Mammary epithelial cell (primary cell): ENCODE measurements around the gene ATL2.

ENCODE experiments used
- EZH2 ChIP-seq: IDR thresholded peaks from 2 replicates; pipeline ENCODE4 v1.6.1; 2012; ENCODE audit warnings: low read length, inconsistent platforms, borderline replicate concordance
- TF ChIP-seq, protein P1 (sequence below), 2 donors: IDR thresholded peaks in 1 of 2; conservative IDR thresholded peaks in 1 of 2; 2 replicates each; pipeline ENCODE4 v1.5.1; 2011 to 2012; ENCODE audit warnings: inconsistent platforms in 2 of 2, low read length in 2 of 2, mild to moderate bottlenecking in 2 of 2, control low read depth in 1 of 2, low read depth in 1 of 2; ENCODE audit not compliant: insufficient read depth in 1 of 2; ENCODE audit errors: extremely low read depth in 1 of 2

DNA sequence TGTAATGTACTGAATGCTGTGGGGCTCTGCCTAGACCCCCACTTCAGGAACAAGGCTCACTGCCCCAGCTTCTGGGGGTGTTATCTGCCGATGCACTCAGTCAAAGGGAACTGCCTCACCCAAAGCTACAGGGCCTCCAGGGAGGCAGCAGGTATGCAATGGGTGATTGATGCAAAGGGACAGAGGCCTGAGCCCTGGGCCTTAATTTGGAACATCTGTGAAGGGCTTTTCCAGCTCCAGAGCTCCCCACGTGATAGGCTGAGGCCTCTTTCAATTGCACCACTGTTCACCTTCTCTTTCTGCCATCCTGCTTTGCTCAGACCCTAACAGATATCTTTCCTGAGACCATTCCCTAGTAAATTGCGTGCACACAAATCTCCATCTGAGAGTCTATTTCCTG, 131.0 kb downstream of the ATL2 start:
- TF ChIP-seq, protein P1, sequence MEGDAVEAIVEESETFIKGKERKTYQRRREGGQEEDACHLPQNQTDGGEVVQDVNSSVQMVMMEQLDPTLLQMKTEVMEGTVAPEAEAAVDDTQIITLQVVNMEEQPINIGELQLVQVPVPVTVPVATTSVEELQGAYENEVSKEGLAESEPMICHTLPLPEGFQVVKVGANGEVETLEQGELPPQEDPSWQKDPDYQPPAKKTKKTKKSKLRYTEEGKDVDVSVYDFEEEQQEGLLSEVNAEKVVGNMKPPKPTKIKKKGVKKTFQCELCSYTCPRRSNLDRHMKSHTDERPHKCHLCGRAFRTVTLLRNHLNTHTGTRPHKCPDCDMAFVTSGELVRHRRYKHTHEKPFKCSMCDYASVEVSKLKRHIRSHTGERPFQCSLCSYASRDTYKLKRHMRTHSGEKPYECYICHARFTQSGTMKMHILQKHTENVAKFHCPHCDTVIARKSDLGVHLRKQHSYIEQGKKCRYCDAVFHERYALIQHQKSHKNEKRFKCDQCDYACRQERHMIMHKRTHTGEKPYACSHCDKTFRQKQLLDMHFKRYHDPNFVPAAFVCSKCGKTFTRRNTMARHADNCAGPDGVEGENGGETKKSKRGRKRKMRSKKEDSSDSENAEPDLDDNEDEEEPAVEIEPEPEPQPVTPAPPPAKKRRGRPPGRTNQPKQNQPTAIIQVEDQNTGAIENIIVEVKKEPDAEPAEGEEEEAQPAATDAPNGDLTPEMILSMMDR (conservative IDR thresholded peaks at IDR 0.05 in 1 of 2, IDR thresholded peaks at IDR 0.05 in 1 of 2; ENCODE audit: extremely low read depth in 1 of 2, insufficient read depth in 1 of 2, low read depth in 1 of 2, low read length in 2 of 2), result no peak
- no peak for TF ChIP-seq EZH2
